Measurements from ENCODE around the gene ZNF441. TPM values are rescaled to one million over a fixed set of nuclear protein-coding genes. Genes with fewer than 3 reads are reported as not detected.

Gene ZNF441
- total and polyA plus RNA-seq, 2 of the 13 experiments (the other 11 are each of a cell fraction or from before 2014, with no cell fraction given): 2.8 to 10.0 TPM

DNA sequence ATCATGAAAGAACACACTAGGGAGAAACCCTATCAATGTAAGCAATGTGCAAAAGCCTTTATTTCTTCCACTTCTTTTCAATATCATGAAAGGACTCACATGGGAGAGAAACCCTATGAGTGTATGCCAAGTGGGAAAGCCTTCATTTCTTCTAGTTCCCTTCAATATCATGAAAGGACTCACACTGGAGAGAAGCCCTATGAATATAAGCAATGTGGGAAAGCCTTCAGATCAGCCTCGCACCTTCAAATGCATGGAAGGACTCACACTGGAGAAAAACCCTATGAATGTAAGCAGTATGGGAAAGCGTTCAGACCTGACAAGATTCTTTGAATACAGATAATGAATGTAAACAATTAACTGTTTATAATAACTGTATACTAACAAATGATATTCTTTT lies 66.7 kb downstream of the ZNF441 start (continued):
- no peak for TF ChIP-seq ZNF549 (CRISPR knock-in tag; IDR thresholded peaks at IDR 0.05)

Other genes with a start within 250 kb of the ZNF441 start
- 32.2 and 36.4 TPM in 2 replicates for gene ECSIT, start 237.9 kb upstream of the ZNF441 start, total RNA-seq (2016; rRNA removed; fragmentation: Illumina TruSeq; extraction: Trizol)
- 55.4 and 62.3 TPM in 2 replicates for gene ECSIT, start 237.9 kb upstream of the ZNF441 start, polyA plus RNA-seq (2011; rRNA removed)
- gene CNN1, start 228.1 kb upstream of the ZNF441 start, total RNA-seq (2016; rRNA removed; fragmentation: Illumina TruSeq; extraction: Trizol): 0.55 and 1.1 TPM in 2 replicates
- 0.39 and 0.70 TPM in 2 replicates for gene CNN1, start 228.1 kb upstream of the ZNF441 start, polyA plus RNA-seq (2011; rRNA removed)
- 43.2 and 47.2 TPM in 2 replicates for gene ELOF1, start 207.8 kb upstream of the ZNF441 start, total RNA-seq (2016; rRNA removed; fragmentation: Illumina TruSeq; extraction: Trizol)
- gene ELOF1, start 207.8 kb upstream of the ZNF441 start, polyA plus RNA-seq (2011; rRNA removed): 14.5 TPM in 2 replicates
- 0.94 and 1.3 TPM in 2 replicates for gene ACP5, start 189.4 kb upstream of the ZNF441 start, total RNA-seq (2016; rRNA removed; fragmentation: Illumina TruSeq; extraction: Trizol)
- 5.1 and 6.7 TPM in 2 replicates for gene ACP5, start 189.4 kb upstream of the ZNF441 start, polyA plus RNA-seq (2011; rRNA removed)
- 12.7 and 14.2 TPM in 2 replicates for gene ZNF627, start 169.5 kb upstream of the ZNF441 start, total RNA-seq (2016; rRNA removed; fragmentation: Illumina TruSeq; extraction: Trizol)
- 4.2 and 4.5 TPM in 2 replicates for gene ZNF627, start 169.5 kb upstream of the ZNF441 start, polyA plus RNA-seq (2011; rRNA removed)
- 11.7 and 18.2 TPM in 2 replicates for gene ZNF823, start 28.1 kb upstream of the ZNF441 start, total RNA-seq (2016; rRNA removed; fragmentation: Illumina TruSeq; extraction: Trizol)
- 5.1 and 5.7 TPM in 2 replicates for gene ZNF823, start 28.1 kb upstream of the ZNF441 start, polyA plus RNA-seq (2011; rRNA removed)
- 1.7 and 2.2 TPM in 2 replicates for gene ZNF491, start 31.5 kb downstream of the ZNF441 start, total RNA-seq (2016; rRNA removed; fragmentation: Illumina TruSeq; extraction: Trizol)
- gene ZNF491, start 31.5 kb downstream of the ZNF441 start, polyA plus RNA-seq (2011; rRNA removed): 0.46 and 0.57 TPM in 2 replicates
- 12.4 and 16.8 TPM in 2 replicates for gene ZNF440, start 47.3 kb downstream of the ZNF441 start, total RNA-seq (2016; rRNA removed; fragmentation: Illumina TruSeq; extraction: Trizol)
- gene ZNF440, start 47.3 kb downstream of the ZNF441 start, polyA plus RNA-seq (2011; rRNA removed): 2.4 and 2.7 TPM in 2 replicates
- 3.9 and 4.9 TPM in 2 replicates for gene ZNF439, start 81.7 kb downstream of the ZNF441 start, total RNA-seq (2016; rRNA removed; fragmentation: Illumina TruSeq; extraction: Trizol)
- gene ZNF439, start 81.7 kb downstream of the ZNF441 start, polyA plus RNA-seq (2011; rRNA removed): 2.9 TPM in 2 replicates
- gene ZNF69, start 120.8 kb downstream of the ZNF441 start, total RNA-seq (2016; rRNA removed; fragmentation: Illumina TruSeq; extraction: Trizol): 21.0 and 35.5 TPM in 2 replicates
- 8.5 and 9.6 TPM in 2 replicates for gene ZNF69, start 120.8 kb downstream of the ZNF441 start, polyA plus RNA-seq (2011; rRNA removed)
- gene ZNF700, start 158.1 kb downstream of the ZNF441 start, total RNA-seq (2016; rRNA removed; fragmentation: Illumina TruSeq; extraction: Trizol): 12.8 and 16.5 TPM in 2 replicates
- gene ZNF700, start 158.1 kb downstream of the ZNF441 start, polyA plus RNA-seq (2011; rRNA removed): 4.5 and 6.0 TPM in 2 replicates
- 0.42 and 0.49 TPM in 2 replicates for gene ZNF763, start 198.0 kb downstream of the ZNF441 start, total RNA-seq (2016; rRNA removed; fragmentation: Illumina TruSeq; extraction: Trizol)
- 0.08 and 0.16 TPM in 2 replicates for gene ZNF763, start 198.0 kb downstream of the ZNF441 start, polyA plus RNA-seq (2011; rRNA removed)

Data from HepG2 (cell line).